H9 (cell line): ENCODE data around the gene NFASC. TPM values are rescaled to one million over a fixed set of nuclear protein-coding genes. Genes with fewer than 3 reads are reported as not detected.

ENCODE experiments used
- DNase-seq: peaks from one replicate; pipeline ENCODE4 v3.0.0-alpha.2; 2017
- H2AFZ ChIP-seq: one replicate; pipeline ENCODE4 v1.6.1; 2013; ENCODE audit warnings: mild to moderate bottlenecking, low read length, control low read depth, moderate library complexity
- H2AK5ac ChIP-seq: 2 replicates; pipeline ENCODE4 v1.6.1; 2013; ENCODE audit warnings: low read length, control low read depth, mixed read lengths; ENCODE audit not compliant: insufficient read length
- H2BK120ac ChIP-seq: one replicate; pipeline ENCODE4 v1.6.1; 2013; ENCODE audit warnings: low read depth, mild to moderate bottlenecking, low read length, control low read depth, inconsistent platforms; ENCODE audit not compliant: poor library complexity, severe bottlenecking
- H2BK12ac ChIP-seq: 2 replicates; pipeline ENCODE4 v1.6.1; 2013; ENCODE audit warnings: low read length, control low read depth, mixed read lengths, low read depth; ENCODE audit not compliant: insufficient read length
- H2BK15ac ChIP-seq: 2 replicates; pipeline ENCODE4 v1.6.1; 2013; ENCODE audit warnings: low read depth, low read length, control low read depth
- H2BK20ac ChIP-seq: one replicate; pipeline ENCODE4 v1.6.1; 2013; ENCODE audit warnings: low read depth, mild to moderate bottlenecking, low read length, control low read depth, inconsistent platforms; ENCODE audit not compliant: poor library complexity, severe bottlenecking
- H2BK5ac ChIP-seq: 2 replicates; pipeline ENCODE4 v1.6.1; 2013; ENCODE audit warnings: low read length, control low read depth, mixed read lengths; ENCODE audit not compliant: insufficient read length
- H3K14ac ChIP-seq: 2 replicates; pipeline ENCODE4 v1.6.1; 2013; ENCODE audit warnings: low read length, control low read depth; ENCODE audit not compliant: insufficient read depth
- H3K18ac ChIP-seq: 2 replicates; pipeline ENCODE4 v1.6.1; 2013; ENCODE audit warnings: low read depth, mild to moderate bottlenecking, mixed read lengths, low read length, control low read depth; ENCODE audit not compliant: insufficient read length
- H3K23ac ChIP-seq: 2 replicates; pipeline ENCODE4 v1.6.1; 2013; ENCODE audit warnings: low read length, control low read depth, mixed read lengths, low read depth; ENCODE audit not compliant: insufficient read length
- H3K23me2 ChIP-seq: 2 replicates; pipeline ENCODE4 v1.6.1; 2013; ENCODE audit warnings: low read depth, mild to moderate bottlenecking, mixed read lengths, low read length, control low read depth; ENCODE audit not compliant: insufficient read length, poor library complexity, severe bottlenecking
- H3K27ac ChIP-seq: 2 replicates; pipeline ENCODE4 v1.5.1; 2013; ENCODE audit warnings: low read length, control low read depth, mixed read lengths, low read depth; ENCODE audit not compliant: insufficient read length
- H3K27me3 ChIP-seq: 2 replicates; pipeline ENCODE4 v1.6.1; 2013; ENCODE audit warnings: low read length, control low read depth, inconsistent platforms; ENCODE audit not compliant: insufficient read depth
- H3K4ac ChIP-seq: 2 replicates; pipeline ENCODE4 v1.6.1; 2013; ENCODE audit warnings: low read depth, mild to moderate bottlenecking, control low read depth, inconsistent platforms, low read length, moderate library complexity
- H3K4me1 ChIP-seq: 2 replicates; pipeline ENCODE4 v1.6.1; 2013; ENCODE audit warnings: low read length, control low read depth, inconsistent platforms; ENCODE audit not compliant: insufficient read depth
- H3K4me2 ChIP-seq: 2 replicates; pipeline ENCODE4 v1.6.1; 2013; ENCODE audit warnings: low read length, control low read depth, mixed read lengths; ENCODE audit not compliant: insufficient read length, insufficient read depth
- H3K56ac ChIP-seq: 2 replicates; pipeline ENCODE4 v1.6.1; 2013; ENCODE audit warnings: low read depth, mild to moderate bottlenecking, mixed read lengths, low read length, control low read depth; ENCODE audit not compliant: insufficient read length
- H3K79me1 ChIP-seq: 2 replicates; pipeline ENCODE4 v1.6.1; 2013; ENCODE audit warnings: low read depth, mild to moderate bottlenecking, moderate library complexity, low read length, control low read depth, inconsistent platforms; ENCODE audit not compliant: insufficient read depth, poor library complexity, severe bottlenecking
- H3K79me2 ChIP-seq: 2 replicates; pipeline ENCODE4 v1.6.1; 2013; ENCODE audit warnings: low read length, control low read depth, inconsistent platforms; ENCODE audit not compliant: insufficient read depth
- H3K9ac ChIP-seq: 2 replicates; pipeline ENCODE4 v1.6.1; 2013; ENCODE audit warnings: low read length, control low read depth, mixed read lengths; ENCODE audit not compliant: insufficient read length; ENCODE audit errors: extremely low read depth
- H3K9me3 ChIP-seq: one replicate; pipeline ENCODE4 v1.6.1; 2013; ENCODE audit warnings: low read depth, low read length, inconsistent platforms; ENCODE audit not compliant: control insufficient read depth
- H3T11ph ChIP-seq: one replicate; pipeline ENCODE4 v1.6.1; 2013; ENCODE audit warnings: mild to moderate bottlenecking, low read length, control low read depth, inconsistent platforms
- H4K20me1 ChIP-seq: one replicate; pipeline ENCODE4 v1.6.1; 2013; ENCODE audit not compliant: control insufficient read depth, insufficient read length, insufficient read depth
- H4K5ac ChIP-seq: 2 replicates; pipeline ENCODE4 v1.6.1; 2013; ENCODE audit warnings: low read depth, mild to moderate bottlenecking, mixed read lengths, low read length, control low read depth; ENCODE audit not compliant: insufficient read length
- H4K8ac ChIP-seq: replicated peaks from 2 replicates; pipeline ENCODE4 v1.6.1; 2013; ENCODE audit warnings: low read length, control low read depth, mixed read lengths, low read depth; ENCODE audit not compliant: insufficient read length
- H4K91ac ChIP-seq: 2 replicates; pipeline ENCODE4 v1.6.1; 2013; ENCODE audit warnings: low read depth, mild to moderate bottlenecking, moderate library complexity, mixed read lengths, low read length, control low read depth; ENCODE audit not compliant: insufficient read length
- H3K27ac Mint-ChIP-seq, 3 experiments: 2 replicates in 2 of 3; 3 replicates in 1 of 3; pipeline ENCODE4 v1.8.0; 2020 to 2021; ENCODE audit warnings: mixed read lengths in 3 of 3, mild to moderate bottlenecking in 1 of 3, moderate library complexity in 1 of 3
- H3K27me3 Mint-ChIP-seq: 2 replicates; pipeline ENCODE4 v1.8.0; 2021; ENCODE audit warnings: low read depth, mild to moderate bottlenecking, moderate library complexity, mixed read lengths
- H3K36me3 Mint-ChIP-seq, 3 experiments: 2 replicates in 2 of 3; 3 replicates in 1 of 3; pipeline ENCODE4 v1.8.0; 2020 to 2021; ENCODE audit warnings: low read depth in 3 of 3, mixed read lengths in 3 of 3; ENCODE audit not compliant: insufficient read depth in 1 of 3
- H3K4me1 Mint-ChIP-seq, 2 experiments: 2 replicates each; pipeline ENCODE4 v1.8.0; 2020; ENCODE audit warnings: mixed read lengths in 2 of 2
- H3K4me3 Mint-ChIP-seq, 2 experiments: 2 replicates in 1 of 2; 3 replicates in 1 of 2; pipeline ENCODE4 v1.8.0; 2020 to 2021; ENCODE audit warnings: mild to moderate bottlenecking in 2 of 2, mixed read lengths in 2 of 2, moderate library complexity in 1 of 2
- H3K9me3 Mint-ChIP-seq, 2 experiments: 2 replicates in 1 of 2; 3 replicates in 1 of 2; pipeline ENCODE4 v1.8.0; 2020; ENCODE audit warnings: mild to moderate bottlenecking in 2 of 2, mixed read lengths in 2 of 2, moderate library complexity in 1 of 2
- CTCF ChIP-seq: fragments of 200-600 bp; sonication (generic); conservative IDR thresholded peaks from 3 replicates; pipeline ENCODE4 v1.8.0; 2021; ENCODE audit warnings: antibody characterized with exemption, mild to moderate bottlenecking
- WGBS: extraction: QIAGEN DNeasy Blood & Tissue Kit; methylation state at CpG from one replicate; pipeline ENCODE4 v1.1.7; 2013; ENCODE audit warnings: missing lambda C conversion rate, low lambda C conversion rate, mixed read lengths; ENCODE audit not compliant: insufficient read length; ENCODE audit errors: extremely low coverage; 5-methylcytosine and 5-hydroxymethylcytosine counted together
- total RNA-seq: library from RNA; stranded (reverse); gene quantifications from 2 replicates; pipeline ENCODE4 v1.2.1, GENCODE V29; 2021

Gene NFASC
- total RNA-seq, 1 experiment from 2014 or later = 5.0 TPM

GRCh38 chr1:204971517-204972336, 101.1 kb downstream of the NFASC start:
- no peak for TF ChIP-seq CTCF
- Histone ChIP-seq H3K4ac (no peak overlapping the region), H2AFZ (no peak overlapping the region), H3K23ac (no peak overlapping the region), H3K79me1 (no peaks in the 10 kb centered on the region), H2BK120ac (no peak overlapping the region), H3K14ac (no peak overlapping the region), H3K27me3 (no peaks in the 10 kb centered on the region), H3K18ac (no peak overlapping the region), H3K56ac (no peak overlapping the region), H2BK15ac (no peak overlapping the region), H3T11ph (no peak overlapping the region), H3K9ac (no peak overlapping the region), H4K5ac (no peak overlapping the region), H3K27ac (no peak overlapping the region), H4K20me1 (no peaks in the 10 kb centered on the region), H2BK12ac (no peak overlapping the region), H3K4me1 (no peaks in the 10 kb centered on the region), H3K4me2 (no peak overlapping the region), H2BK20ac (no peak overlapping the region), H3K9me3 (no peaks in the 10 kb centered on the region), H4K8ac (no peak overlapping the region), H4K91ac (no peak overlapping the region), H2AK5ac (no peak overlapping the region), H3K79me2 (no peaks in the 10 kb centered on the region), H2BK5ac (no peak overlapping the region), H3K23me2 (no peaks in the 10 kb centered on the region)
- Mint-ChIP-seq H3K4me3 (no peak overlapping the region), H3K9me3 (no peaks in the 10 kb centered on the region), H3K27ac (no peak overlapping the region; a peak in 1 of 7 replicates), H3K4me1 (peaks cover 0 to 3% of the 10 kb centered on the region in 2 experiments; a peak in 1 of 4 replicates), H3K36me3 (no peaks in the 10 kb centered on the region; a peak in 1 of 7 replicates), H3K27me3 (no peaks in the 10 kb centered on the region)
- DNase-seq = no peak
- no CpG with 5 or more reads among the region's 12 CpGs for WGBS
